GM13976 (cell line): ENCODE data around the gene SLC12A2.

ENCODE experiments used
- DNase-seq: peaks from one replicate; pipeline ENCODE4 v3.0.0; 2012; ENCODE audit warnings: low spot score
- in situ Hi-C: fragments of 300-500 bp; cut with MboI; formaldehyde crosslinking; loops from one replicate; pipeline ENCODE4 v1.12.0; 2022; ENCODE audit warnings: low sequenced_read_pairs, mixed read lengths, inconsistent platforms; ENCODE audit not compliant: unreplicated experiment
- TF ChIP-seq, protein P1 (sequence below): IDR thresholded peaks from 2 replicates; pipeline ENCODE4 v1.5.1; 2012; ENCODE audit warnings: borderline replicate concordance, mild to moderate bottlenecking; ENCODE audit not compliant: insufficient read depth; ENCODE audit errors: extremely low read depth, missing control alignments, control extremely low read depth

SLC12A2 gene

DNA sequence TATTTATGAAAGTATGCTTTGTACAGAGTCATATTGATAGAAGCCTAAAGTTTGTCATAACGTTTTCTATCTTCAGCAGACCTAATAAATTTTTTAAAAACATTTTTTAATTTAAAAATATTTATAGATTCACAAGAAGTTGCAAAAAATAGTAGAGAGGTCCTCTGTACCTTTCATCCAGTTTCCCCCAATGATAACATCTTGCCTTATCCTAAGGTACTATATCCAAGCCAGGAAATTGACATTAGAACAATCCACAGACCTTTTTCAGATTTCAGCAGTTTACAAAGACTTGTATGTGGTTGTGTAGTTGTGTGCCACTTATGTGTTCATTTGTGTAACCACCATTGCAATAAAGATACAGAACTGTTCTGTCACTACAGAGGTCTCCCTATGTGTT is 88.5 kb downstream of the SLC12A2 start:
- no peak for DNase-seq
- in situ Hi-C loops = no loop called here
- TF ChIP-seq, protein P1, sequence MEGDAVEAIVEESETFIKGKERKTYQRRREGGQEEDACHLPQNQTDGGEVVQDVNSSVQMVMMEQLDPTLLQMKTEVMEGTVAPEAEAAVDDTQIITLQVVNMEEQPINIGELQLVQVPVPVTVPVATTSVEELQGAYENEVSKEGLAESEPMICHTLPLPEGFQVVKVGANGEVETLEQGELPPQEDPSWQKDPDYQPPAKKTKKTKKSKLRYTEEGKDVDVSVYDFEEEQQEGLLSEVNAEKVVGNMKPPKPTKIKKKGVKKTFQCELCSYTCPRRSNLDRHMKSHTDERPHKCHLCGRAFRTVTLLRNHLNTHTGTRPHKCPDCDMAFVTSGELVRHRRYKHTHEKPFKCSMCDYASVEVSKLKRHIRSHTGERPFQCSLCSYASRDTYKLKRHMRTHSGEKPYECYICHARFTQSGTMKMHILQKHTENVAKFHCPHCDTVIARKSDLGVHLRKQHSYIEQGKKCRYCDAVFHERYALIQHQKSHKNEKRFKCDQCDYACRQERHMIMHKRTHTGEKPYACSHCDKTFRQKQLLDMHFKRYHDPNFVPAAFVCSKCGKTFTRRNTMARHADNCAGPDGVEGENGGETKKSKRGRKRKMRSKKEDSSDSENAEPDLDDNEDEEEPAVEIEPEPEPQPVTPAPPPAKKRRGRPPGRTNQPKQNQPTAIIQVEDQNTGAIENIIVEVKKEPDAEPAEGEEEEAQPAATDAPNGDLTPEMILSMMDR = no peak

- TF ChIP-seq, protein P1 = no peak
- no peak for DNase-seq
- in situ Hi-C loops = no loop called here
Observed at GRCh38 chr5:128174951-128175350, 91.4 kb downstream of the SLC12A2 start.

- TF ChIP-seq, protein P1 = no peak
- no peak for DNase-seq
- in situ Hi-C loops = no loop called here
Observed at GRCh38 chr5:128192368-128192767, 108.8 kb downstream of the SLC12A2 start.

- no peak for DNase-seq
- TF ChIP-seq, protein P1 = no peak
- in situ Hi-C loops = no loop called here
Observed at GRCh38 chr5:128193665-128194390, 110.3 kb downstream of the SLC12A2 start.

GRCh38 chr5:128195316-128195715 is 111.8 kb downstream of the SLC12A2 start:
- DNase-seq = no peak
- TF ChIP-seq, protein P1 = no peak
- in situ Hi-C loops = no loop called here

DNA sequence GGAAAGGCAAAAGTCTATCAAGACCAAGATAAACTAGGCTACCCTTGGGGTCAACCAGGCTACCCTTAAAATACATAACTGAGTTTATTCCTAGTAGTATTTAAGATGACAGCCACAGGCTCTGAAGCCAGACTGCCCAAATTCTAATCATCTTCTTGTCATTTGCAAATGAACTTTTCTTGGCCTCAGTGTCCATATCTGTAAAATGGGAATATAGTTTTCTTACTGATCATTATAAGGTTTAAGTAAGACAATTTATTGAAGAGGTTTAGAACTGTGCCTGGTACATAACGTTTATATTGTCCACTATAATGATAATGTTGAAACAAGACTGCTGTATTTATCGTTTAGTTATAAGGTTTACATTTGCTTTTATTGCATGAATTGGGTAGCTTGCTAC is 112.5 kb downstream of the SLC12A2 start:
- in situ Hi-C loops = no loop called here
- TF ChIP-seq, protein P1 = no peak
- DNase-seq = no peak
